ENCODE results near the gene TMEM182.

Gene TMEM182

GRCh38 chr2:102803041-102803896 is 41.4 kb downstream of the TMEM182 start:
- peak in 1 of 2 experiments; percentile 9 for DNase-seq

DNA sequence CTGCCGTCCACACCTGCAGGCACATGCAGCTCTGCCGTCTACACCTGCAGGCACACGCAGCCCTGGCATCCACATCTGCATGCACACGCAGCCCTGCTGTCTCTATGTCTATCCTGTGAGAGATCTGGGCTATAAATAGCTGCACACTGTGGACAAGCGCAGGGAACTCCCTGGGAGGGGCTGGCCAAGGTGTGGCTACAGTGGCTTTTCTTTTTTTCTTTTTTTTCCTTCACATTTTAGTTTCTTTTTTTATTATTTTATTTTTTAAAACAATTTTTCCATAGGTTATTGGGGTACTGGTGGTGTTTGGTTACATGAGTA is 42.0 kb downstream of the TMEM182 start:
- DNase-seq: no peak

GRCh38 chr2:102806250-102806837 is 44.5 kb downstream of the TMEM182 start:
- DNase-seq: peak; percentile 58 to 68

- no peak for DNase-seq
Measured at GRCh38 chr2:102809291-102810189, 47.7 kb downstream of the TMEM182 start.

- DNase-seq: no peak
Measured at GRCh38 chr2:102815285-102815684, 53.5 kb downstream of the TMEM182 start.

DNA sequence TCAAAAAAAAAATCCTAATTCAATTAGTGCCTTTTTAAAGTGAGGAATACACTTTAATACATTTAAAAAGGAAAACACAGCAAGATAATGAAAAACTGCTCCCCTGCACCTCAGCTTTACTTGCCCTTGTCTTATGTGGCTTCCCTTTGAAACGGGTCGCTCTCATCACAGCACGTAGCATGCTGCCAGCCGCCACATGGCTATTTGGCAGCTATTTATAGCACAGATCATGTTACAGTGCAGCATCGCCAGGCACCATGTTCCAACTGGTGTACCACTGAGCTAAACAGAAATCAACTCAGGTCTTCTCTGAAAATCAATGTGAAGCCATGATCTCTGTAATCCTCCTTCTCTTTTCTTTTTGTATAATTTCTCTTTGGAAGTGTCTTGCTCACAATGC is 65.1 kb downstream of the TMEM182 start:
- DNase-seq: no peak

DNA sequence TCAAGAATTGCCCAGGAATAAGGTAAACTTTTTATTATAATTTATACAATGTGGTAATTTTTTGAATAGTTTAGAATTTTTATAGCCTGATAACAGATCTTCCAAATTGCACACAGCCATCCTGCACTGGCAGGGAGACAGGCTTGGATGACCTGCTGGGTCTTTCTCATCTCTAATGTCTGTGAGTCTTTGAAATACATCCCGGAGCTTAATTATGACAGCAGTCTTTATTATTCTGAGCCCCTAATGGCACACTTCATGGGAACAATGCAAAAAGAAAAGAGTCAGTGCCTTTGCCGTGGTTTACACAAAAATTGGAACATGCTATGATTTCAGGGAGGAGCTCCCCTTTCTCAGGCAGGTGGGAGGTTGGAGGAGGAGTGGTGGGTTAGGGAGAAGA is 71.0 kb downstream of the TMEM182 start:
- no peak for DNase-seq

DNA sequence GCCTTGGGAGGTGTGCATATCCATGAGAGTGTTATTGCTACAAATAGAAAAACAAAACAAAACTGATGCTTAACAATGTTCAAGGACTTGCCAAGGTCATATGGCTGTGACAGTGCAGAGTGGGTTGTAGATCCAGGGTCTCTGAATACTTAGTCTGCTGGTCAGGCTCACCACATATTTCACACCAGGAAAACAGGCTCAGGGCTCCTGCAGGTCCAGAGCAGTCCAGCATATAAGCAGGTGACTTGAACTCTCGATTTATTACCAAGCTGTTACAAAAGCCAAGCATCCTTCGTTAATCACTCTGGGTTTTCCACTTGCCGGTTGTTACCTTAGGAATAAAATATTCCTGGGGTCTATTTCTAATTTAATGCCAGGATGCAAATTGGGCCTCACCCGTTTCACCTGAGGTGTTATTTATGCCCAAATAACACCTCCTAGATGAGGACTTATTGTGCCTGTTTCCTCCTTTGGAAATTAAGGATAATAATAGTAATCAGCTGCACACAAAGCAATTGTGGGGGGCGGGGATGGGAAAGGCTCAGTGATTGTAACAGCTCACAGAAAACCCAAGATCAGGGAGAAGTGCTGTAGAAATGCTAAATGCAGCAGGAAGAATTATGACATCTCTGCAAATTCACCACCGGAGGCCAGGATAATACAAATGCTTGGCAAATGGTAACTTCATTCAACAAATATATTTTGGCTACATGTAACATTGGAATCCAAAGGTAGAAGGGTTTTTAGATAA is 72.9 kb downstream of the TMEM182 start:
- no peak for DNase-seq

DNA sequence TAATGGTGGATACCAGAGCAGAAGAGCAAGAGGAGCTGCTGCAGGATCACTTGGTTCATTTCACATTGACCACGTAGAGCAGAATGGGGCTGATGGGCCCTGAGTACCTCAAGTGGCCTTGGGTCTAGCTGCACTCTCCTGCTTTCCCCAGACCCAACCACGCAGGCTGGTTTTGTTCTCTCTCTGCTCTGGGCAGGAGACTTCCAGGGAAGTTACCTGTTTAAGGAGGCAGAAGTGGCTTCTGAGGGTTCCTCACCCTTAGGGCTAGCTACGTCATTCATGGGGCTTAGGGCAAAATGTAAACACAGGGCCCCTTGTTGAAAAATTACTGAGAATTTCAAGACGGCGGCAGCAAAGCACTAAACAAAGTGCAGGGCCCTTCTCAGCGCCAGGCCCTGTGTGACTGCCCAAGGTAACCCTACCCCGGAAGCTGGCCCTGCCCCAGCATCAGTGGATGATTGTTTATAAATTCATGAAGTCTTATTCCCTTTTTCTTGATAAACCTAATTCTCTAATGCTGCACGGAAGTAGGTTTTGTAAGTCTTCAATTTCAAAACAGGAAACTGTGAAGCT is 75.9 kb downstream of the TMEM182 start:
- DNase-seq: no peak

GRCh38 chr2:102839668-102840388 is 78.0 kb downstream of the TMEM182 start:
- DNase-seq: peak; percentile 20 to 38

DNA sequence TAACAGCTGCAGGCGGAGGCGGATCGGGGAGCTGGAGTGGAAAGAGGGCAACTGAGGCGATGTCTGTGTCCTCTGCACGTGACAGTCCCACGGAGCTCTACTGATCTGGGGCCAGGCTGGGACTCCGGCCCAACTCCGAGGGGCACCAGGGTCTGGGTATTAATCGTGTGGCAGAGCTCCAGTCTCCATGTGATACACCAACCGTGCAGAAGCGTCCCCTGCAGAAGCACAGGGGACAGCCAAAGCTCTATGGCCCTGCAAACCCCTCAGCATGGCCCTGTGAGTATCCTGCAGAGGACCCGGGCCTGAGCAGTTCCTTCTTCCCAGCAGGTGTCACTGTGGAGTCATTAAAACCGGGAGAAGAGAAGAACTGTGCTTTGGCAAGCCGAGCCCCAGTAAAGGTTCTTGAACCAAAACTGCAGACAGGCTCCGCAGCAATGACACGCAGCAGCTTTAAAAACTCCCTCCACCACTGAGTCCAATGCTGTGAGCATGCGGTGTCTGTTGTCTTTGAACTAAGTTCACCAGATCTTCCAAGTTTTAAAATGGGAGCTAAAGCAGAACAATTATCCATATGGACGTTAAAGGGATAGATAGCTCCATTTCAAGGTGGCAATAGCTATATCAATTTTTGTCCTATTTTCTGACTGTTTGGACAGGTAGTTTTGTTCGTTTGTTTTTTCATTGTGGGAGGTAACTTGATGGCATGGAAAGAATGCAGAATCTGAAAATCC is 79.4 kb downstream of the TMEM182 start:
- DNase-seq: peak; percentile 19 to 37

GRCh38 chr2:102843764-102844443 is 82.1 kb downstream of the TMEM182 start:
- no peak for DNase-seq

GRCh38 chr2:102844911-102845310 is 83.1 kb downstream of the TMEM182 start:
- no peak for DNase-seq

DNA sequence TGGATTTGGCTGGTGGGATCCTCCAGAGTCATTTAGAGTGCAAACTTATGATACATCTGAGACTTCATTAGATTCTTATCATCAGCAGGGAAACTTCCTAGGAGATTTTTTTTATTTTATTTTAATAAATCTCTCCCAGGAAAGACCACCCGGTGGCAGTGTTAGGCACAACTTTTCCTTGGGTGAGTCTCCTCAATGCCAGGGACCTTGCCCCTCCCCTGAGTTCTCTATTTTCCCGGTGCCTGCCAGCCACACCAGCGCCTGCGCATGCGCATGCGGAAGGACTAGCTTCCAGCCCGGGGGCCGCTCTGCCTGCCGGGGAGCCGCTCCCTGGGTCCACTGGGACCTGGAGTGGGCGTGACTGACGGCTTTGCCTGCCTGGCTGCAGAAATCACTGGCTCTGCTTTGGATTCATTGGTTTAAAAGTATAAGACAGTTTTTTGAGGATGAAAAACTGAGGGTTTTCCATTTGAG is 86.6 kb downstream of the TMEM182 start:
- DNase-seq: peak; percentile 5 to 15

DNA sequence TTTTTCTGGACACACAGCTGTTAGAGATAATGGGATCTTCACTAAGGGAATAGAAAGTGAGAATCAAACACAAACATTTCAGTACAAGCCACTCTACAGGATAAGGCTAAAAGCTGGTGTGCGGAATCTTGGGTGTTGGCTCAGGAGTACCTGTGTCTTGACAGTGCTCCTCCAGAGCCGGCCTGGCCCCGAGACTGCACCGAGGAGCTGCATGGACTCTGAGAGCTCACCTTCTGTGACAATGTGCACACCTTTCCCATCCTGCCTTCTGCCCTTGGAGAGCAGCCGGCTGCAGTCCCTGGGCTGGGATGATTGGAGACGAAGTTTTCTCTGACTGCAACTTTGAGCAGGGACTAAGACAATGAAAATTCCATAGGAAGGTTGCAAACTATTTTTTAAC is 89.1 kb downstream of the TMEM182 start:
- no peak for DNase-seq

GRCh38 chr2:102852867-102853266 is 91.0 kb downstream of the TMEM182 start:
- no peak for DNase-seq
